Occipital lobe (tissue), 2 donors: ENCODE measurements around the gene SERPIND1. TPM values are rescaled to one million over a fixed set of nuclear protein-coding genes. Genes with fewer than 3 reads are reported as not detected.
"Not testable (repeated sequence)": the region's sequence is repeated elsewhere in the genome, so short reads cannot be mapped to it uniquely, and the experiment has no call there.

ENCODE experiments used
- DNase-seq: peaks from one replicate; lab custom pipeline; 2025; lab: John Stamatoyannopoulos, UW
- total RNA-seq: library from RNA; depleted of rRNA; stranded (reverse); fragments of >200 nt; gene quantifications from one replicate; pipeline ENCODE4 v1.2.3, GENCODE V29; 2014

SERPIND1 gene, protein sequence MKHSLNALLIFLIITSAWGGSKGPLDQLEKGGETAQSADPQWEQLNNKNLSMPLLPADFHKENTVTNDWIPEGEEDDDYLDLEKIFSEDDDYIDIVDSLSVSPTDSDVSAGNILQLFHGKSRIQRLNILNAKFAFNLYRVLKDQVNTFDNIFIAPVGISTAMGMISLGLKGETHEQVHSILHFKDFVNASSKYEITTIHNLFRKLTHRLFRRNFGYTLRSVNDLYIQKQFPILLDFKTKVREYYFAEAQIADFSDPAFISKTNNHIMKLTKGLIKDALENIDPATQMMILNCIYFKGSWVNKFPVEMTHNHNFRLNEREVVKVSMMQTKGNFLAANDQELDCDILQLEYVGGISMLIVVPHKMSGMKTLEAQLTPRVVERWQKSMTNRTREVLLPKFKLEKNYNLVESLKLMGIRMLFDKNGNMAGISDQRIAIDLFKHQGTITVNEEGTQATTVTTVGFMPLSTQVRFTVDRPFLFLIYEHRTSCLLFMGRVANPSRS
- 2.7 TPM for total RNA-seq

DNA sequence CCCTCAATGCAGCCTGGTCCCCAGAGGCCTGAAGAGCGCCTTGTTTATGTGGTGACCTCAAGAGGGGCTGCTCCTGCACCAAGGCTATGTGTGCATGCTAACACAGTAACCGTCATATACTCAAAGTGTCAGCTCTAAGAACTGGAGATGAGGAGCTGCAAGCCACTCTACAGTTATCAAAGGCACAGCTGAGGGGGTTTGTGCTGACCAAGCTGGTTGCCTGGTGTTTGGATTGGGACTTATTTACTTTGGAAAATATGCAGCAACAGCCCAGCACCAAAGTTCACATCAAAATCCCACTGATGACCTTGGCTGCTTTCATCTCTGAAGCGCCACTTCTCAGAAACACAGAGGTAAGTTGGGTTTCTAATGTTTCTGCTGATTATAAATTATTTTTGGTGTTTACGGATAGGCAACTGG lies at the start of gene SERPIND1:
TSS of gene SERPIND1 (plus strand) at position 321 of the 420 bp plus-strand sequence. CDS start 5,200 bp downstream, outside the sequence.
- DNase-seq = no peak

DNA sequence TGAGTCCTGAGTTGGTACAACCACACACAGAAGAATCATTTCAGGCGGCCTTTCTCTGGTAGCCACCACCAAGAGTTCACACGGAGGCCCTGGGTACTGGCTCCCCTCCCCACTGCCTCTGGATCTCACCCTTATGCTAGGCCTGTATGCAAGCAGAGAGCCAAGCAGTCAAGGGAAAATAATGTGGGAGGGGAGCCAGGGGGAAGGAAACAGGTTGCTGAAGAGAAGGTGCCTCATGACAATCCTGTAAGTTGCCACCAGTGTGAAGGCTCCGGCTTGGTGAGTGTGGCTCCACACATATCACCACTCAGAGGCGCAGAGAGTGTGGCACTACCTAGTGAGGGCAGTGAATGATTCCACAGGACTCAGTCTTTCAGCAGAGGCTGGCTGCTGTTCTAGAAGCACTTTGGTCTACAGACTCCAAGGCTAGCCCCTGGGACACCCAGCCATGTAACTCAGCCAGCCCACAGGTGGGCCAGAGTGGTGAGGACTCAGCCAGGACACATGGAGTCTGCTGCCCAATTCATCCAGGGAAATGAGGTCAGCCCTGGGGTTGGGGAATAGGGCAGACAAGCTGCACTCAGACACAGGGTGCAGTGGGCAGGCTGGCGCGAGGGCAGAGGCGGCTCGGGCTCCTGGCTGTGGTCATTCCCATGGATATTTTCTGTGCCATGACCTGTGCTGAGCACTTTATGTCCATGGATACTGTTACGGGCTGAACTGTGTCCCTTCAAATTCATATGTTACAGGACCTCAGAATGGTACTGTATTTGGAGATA lies 49.0 kb upstream of the SERPIND1 start:
- DNase-seq = no peak

DNA sequence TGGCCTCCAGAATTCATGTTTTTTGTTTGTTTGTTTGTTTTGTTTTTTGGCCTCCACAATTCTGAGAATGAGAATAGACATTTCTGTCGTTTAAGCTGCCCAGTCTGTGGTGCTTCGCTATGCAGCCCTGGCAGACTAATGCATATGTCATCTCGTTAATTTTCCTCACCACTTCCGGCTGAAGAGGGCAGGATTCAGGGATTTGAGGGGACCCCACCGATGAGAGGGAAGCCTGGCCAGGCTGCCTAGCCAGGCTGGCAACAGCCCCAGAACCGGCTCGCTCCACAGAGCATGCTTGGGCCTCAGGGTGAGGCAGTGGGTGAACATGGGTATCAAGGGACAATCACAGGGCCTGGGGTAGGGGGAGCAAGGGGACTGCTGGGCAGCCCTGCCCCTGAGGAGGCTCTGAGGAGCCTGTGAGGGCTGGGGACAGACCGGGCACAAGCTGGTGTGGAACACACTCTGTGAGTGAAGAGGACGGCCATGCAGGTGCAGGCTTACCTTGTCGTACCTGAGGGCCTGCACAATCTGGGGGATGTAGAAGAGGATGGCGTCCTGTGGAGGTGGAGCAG lies 47.8 kb upstream of the SERPIND1 start:
- no peak for DNase-seq

DNA sequence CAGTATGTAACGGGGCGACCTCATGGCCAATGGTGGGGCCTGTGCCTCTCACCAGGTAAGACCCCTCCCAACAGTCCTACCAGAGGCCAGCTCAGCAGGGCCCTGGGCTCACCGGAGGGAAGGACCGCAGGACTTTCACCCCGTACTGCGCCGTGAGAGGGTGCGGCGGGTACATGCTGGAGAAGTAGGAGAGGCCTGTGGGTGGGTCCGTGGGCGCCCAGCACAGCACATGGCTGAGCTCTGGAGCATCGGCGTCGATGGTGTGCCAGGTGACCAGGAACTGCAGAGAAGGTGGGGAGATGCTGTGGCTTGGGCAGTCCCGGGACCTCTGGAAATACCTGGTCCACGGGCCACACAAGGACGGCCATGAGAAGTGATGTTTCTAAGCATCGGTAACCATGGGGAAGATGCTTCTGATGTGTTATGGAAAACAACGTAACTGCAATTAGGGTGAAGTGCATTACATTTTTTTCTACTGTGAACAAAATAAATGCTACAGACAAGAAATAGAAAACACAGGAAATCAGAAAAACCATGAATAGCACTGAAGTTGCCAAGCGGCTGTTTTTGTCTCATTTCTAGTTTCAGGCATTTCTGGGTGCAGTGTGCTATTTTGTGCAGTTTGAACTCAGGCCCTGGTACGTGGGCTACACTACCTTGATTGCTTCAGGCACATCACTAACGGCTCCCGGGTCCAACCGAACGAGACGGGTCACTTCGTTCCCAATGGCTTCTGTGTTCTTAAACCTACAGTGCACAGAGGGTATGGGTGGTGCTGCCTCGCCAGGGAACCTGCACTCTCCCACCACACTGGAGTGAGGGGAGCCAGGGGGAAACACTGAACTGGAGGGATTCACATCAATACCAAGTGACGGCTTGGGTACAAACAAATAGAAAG lies 46.5 kb upstream of the SERPIND1 start:
- no peak for DNase-seq

DNA sequence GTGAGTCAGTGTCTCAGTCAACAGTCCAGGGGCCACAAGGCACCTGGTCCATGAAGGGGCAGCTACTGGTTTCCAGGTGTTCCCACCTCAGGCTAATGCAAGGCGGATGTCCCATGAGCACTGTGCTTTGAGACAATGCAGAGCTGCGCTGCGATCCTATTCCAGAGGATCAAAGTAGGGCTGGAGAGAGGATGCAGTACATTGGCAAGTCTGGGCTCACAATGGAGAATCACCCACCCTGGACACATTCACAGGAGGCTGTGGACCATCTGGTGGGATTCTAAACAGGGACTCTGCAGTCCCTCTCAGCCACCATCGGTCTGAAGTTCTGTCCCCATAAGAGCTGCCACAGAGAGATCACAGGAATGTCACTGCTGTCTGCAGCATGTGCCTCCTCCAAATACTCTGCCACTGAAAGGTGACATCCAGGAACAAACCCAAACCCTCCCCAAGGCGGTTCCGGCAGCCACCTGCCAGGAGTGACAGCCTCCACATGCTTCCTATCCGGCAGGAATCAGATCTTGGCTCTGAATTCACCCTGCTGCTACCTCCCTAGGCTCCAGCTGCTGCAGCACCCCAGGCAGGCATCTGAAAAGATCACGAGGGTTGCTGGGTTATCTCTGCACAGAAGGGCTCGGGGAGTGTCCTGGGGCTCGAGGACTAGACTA lies 45.3 kb upstream of the SERPIND1 start:
- no peak for DNase-seq

DNA sequence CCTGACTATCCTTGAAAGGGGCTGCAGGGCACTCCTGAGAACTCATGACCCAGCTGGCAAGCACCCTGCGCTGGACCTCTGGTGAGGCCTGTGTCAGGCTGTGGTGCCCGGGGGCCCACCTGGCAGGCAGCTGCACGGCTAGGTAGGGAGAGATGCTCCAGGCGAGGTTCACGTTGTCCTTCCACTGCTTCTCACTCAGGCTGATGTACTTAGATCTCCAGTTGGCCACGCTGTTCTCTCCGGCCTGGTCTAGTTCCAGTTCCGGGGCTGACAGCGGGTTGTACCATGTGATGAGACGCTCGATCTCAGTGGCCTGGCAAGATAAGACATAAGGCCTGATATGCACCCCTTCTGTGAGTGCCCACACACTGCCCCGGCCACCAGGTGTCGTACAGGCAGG lies 44.7 kb upstream of the SERPIND1 start:
- no peak for DNase-seq

DNA sequence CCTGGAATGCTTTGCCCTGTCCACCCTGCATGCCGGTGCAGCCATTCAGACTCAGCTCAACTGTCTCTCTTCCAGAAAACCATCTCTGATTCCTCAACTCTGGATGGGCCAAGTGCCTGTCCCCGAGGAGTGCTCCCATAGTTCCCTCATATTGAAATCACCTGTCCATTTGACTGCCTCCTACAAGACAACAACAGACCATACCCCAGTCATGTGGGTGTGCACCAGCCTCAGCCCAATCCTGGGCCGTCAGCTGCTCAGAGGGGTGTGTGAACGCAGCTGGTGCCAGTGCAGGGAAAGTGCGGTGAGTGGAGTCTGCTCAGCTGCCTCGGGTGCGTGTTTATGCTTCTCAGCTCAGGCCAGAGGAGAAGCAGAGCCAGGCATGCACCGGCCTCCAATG lies 41.5 kb upstream of the SERPIND1 start:
- DNase-seq = not testable (repeated sequence)

DNA sequence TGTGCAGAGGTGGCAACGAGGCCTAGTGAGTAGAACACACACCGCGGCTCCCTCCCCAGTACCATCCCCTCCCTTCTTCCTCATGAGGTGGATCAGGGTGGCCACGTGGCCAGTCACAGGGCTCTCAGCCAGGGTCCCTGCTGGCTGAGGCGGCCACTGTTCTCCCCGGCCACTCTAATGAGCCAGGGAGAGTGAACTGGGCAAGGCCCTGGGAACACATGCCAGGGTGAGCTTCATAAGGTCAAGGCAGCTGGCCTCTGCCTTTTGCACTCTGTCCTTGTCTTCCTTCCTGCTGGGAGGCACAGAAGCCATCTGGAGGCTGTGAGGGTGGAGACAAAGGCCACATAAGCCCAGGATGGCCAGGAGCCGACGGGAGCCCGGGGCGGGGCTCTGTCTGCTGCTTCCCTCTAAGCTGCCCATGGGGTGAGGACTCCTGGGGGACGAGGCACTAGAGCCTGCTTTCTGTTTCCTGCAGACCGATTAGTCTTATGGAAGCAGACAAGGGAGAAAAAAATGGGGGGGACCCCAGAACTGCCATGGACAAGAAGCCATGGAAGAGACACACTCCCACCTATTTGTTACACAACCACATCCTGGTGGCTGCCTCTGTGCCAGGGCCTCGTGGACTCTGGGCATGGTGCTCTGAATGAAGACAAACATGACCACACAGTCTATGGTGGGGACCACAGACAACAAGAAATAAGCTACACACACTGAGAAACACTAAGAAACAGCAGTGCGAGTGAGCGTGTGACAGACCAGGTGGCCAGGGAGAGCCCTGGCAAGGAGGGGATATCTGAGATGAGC lies 38.4 kb upstream of the SERPIND1 start:
- not testable (repeated sequence) for DNase-seq

DNA sequence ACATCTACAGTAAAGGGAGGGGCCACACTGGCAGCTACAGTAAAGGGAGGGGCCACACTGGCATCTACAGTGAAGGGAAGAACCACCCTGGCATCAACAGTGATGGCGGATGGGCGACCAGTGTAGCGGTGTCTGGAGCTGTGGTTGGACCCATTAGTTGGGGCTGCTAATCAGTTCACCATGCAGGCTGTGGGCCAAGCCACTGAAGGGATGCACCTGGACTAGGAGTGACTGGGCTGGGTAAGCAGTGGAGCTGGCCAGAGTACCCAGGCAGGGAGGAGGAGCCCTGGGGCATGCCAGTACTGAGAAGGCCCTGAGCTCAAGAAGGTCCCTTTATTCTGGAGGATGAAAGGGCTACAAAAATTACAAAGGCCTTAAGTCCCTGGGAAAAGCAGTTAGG lies 37.0 kb upstream of the SERPIND1 start:
- DNase-seq = not testable (repeated sequence)

DNA sequence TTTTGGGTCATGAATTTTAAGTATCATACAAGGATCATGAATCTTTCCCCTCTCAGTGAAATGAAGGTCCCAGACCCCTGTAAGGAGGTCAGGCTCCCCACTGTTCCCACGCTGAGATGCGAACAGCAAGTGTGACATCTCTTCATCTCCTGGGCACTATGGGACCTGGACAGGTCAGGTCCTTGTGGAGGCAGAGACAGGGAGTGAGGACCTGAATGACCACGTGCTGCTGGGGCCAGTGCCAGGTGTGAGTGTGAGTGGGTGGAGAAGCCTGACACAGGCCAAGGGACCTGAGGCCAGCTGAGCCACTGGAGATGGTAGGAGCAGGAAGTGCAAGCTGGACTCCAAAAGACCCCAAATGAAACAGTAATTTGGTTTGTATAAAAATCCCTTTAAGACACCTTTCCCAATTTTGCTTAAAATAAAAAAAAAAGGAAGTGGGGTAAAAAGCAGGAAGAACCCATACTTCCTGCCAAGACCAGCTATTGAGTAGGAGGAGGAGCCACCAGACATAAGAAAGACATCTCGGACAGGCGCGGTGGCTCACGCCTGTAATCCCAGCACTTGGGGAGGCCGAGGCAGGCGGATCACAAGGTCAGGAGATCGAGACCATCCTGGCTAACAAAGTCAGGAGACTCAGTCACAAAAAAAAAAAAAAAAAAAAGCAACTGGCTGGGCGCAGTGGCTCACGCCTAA lies 35.4 kb upstream of the SERPIND1 start:
- DNase-seq = no peak

DNA sequence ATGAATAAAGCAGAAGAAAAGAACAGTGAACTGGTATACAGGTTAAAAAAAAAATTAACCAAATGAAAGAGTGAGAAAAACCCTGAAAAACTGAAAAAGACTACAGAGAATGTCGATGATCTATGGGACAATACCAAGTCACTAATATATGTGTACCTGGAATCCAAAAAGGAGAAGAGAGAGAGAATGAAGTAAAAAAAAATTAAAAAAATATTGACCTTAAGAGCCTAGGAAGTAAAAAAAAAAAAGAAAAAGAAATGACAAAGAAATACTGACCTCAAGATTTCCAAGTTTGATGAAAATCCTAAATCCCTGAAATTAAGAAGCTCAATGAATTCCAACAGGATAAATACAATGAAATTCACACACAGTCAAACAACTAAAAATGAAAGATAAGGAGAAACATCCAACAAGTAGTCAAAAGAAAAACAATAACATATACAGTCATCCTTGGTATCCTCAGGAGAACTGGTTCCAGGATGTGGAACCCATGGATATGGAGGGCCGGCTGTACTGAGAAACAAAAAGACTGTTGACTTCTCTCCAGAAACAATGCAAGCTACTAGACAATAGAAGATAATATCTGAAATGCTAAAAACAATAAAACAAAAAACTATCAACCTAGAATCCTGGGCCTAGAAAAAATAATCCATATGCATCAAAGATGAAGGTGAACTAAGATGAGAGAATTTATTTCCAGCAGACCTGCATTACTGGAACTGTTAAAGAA lies 33.5 kb upstream of the SERPIND1 start:
- no peak for DNase-seq

DNA sequence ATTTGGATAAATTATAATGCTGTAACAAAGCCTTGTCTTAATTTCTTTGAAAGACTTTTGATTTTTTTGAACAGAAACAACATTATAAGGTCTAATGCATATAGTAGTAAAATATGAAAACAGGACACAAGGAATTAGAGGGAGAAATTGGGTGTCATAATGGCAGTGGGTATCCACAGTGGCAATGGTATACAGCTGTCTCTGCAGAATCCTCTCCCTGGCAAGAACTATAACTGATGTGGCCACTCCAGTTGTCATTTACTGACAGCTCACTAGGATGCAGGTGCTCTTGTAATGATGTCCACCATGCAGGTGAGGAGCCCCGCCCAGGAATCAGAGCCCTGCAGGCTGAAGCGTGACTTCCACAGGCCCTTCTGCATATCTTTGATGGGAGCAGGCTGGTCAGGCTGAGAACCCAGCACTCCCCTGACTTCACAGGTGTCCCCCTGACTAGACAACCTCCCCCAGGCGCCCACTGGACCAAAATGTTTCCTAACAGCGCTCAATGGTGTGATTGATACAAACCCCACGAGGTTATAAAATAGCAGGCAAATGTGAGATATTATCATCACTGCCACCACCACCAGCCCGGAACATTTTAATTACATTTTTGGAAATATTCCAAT lies 32.8 kb upstream of the SERPIND1 start:
- DNase-seq = no peak

DNA sequence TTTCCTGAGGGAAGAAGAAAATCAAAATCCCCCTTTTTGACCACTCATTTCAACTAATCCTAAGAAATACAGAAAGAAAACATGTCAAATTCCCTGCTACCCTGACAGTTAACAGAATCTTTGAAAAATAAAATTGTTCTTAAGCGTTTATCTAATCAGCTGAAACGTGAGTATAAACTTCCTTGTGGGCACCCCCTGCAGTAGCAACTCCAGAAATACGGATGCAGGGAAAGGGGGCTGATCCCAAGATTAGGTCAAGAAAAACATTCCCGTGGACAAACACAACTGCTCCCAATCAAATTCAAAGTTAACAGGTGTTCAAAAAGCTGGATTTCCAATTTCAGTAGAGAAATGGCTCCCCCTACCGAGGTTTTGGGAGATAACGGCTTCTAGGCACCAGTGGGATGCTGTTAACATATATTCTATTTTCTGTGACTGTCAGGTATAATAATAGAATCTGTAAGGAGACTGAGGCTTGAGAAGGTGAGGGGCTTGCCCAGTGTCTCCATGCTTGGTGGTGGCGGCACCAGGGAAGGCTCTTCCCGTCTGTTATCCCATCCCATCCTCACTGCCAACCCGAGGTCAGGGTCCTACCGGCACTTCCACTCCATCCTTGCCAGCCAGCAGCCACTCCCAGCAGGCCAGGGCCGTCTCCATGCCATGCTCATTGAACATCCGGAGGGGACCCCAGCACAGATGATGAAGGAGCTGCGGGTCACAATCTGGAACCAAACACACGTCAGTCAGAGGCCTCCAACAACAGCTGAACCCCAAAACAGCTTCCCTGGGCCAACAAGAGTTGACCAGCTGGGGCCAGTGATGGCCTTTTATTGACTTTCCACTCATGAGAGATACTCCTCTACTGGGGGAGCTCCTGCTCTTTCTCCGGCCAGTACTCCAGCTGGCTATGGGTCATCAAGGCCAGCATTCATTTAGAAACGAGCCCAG lies 32.0 kb upstream of the SERPIND1 start:
- no peak for DNase-seq

DNA sequence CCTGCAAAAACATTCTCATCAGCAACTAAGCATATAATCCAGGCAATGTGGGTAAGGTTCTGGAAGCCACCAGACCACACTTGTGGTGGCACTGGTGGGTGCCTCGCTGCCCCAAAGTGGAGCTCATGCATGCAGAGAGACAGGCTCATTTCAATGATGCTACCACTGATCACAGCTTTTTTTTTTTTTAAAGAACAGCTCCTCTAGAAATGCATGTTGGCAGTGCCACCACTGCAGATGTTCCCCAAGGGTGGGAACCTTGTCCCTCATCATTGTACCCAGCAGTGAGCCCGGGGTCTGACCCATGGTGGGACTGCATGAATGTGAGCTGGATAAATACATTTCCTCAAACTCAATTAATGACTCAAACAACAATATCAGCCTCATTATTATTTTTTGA lies 31.1 kb upstream of the SERPIND1 start:
- DNase-seq = no peak

DNA sequence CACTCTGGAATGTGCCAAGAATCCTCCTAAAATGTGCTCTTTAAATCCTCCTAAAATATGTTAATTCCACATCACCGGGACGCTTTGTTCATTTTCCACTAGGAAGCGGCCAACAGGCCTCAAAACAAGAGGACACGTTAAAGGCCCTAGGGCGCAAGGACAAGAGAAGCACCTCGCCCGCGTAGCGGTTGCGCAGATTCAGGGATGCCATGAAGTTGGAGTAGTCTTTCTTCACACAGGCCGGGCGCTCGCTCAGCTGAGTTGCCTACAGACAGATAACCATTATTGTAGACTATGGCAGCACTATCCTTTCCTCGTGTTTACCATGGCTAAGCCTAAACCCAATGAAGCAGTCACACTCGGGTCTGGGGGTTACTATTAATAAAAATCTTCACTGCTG lies 29.5 kb upstream of the SERPIND1 start:
- DNase-seq = no peak

DNA sequence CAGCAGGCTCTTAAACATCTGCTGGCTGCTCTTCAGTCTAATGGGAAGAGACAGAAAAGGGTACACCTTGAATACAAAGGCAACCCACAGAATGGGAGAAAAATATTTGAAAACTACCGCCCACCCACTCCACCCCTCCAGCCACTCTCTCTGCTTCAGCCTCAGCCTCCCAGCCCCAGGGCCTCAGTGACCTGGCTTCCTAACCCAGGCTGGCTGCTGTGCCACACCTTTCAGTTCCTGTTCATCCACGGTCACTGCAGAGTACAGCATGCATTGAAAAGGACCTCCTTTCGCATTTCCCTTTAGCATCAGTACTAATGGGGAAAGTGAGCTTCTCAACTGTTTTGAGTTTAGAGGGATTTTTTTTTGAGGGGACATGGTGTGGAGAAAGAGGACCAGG lies 28.8 kb upstream of the SERPIND1 start:
- DNase-seq = no peak
